Liver (tissue), 9 donors: ENCODE results near the gene HHIPL1. TPM values are rescaled to one million over a fixed set of nuclear protein-coding genes. Genes with fewer than 3 reads are reported as not detected.

ENCODE experiments used
- DNase-seq: peaks from one replicate; pipeline ENCODE4 v3.0.0-alpha.2; 2017; ENCODE audit warnings: low spot score
- H3K27ac ChIP-seq, 2 donors: one replicate each; pipeline ENCODE4 v1.7.0; 2013; ENCODE audit warnings: inconsistent platforms in 2 of 2, low read length in 2 of 2, control low read depth in 1 of 2, low read depth in 1 of 2, mild to moderate bottlenecking in 1 of 2
- H3K27me3 ChIP-seq, 4 donors: one replicate each; pipeline versions ENCODE4 v1.6.1 to v1.7.0; 2013; ENCODE audit warnings: low read length in 3 of 4, inconsistent platforms in 1 of 4, mild to moderate bottlenecking in 1 of 4, moderate library complexity in 1 of 4; ENCODE audit not compliant: control insufficient read depth in 4 of 4, insufficient read depth in 4 of 4
- H3K36me3 ChIP-seq, 4 donors: one replicate each; pipeline versions ENCODE4 v1.6.1 to v1.7.0; 2013; ENCODE audit warnings: low read length in 3 of 4, mild to moderate bottlenecking in 3 of 4, low read depth in 1 of 4, moderate library complexity in 1 of 4; ENCODE audit not compliant: control insufficient read depth in 4 of 4, insufficient read depth in 3 of 4
- H3K4me1 ChIP-seq, 4 donors: one replicate each; pipeline versions ENCODE4 v1.6.1 to v1.7.0; 2013; ENCODE audit warnings: low read length in 3 of 4, mild to moderate bottlenecking in 3 of 4, moderate library complexity in 1 of 4; ENCODE audit not compliant: control insufficient read depth in 4 of 4, insufficient read depth in 4 of 4
- H3K4me3 ChIP-seq, 3 donors: one replicate each; pipeline versions ENCODE4 v1.6.1 to v1.7.0; 2013; ENCODE audit warnings: low read length in 3 of 3, control low read depth in 1 of 3, low read depth in 1 of 3, mild to moderate bottlenecking in 1 of 3
- H3K9ac ChIP-seq, 2 donors: one replicate each; pipeline ENCODE4 v1.7.0; 2013; ENCODE audit warnings: low read length in 2 of 2, mild to moderate bottlenecking in 2 of 2, moderate library complexity in 2 of 2, control low read depth in 1 of 2, low read depth in 1 of 2
- H3K9me3 ChIP-seq, 4 donors: one replicate each; pipeline versions ENCODE4 v1.6.1 to v1.7.0; 2013; ENCODE audit warnings: low read length in 3 of 4; ENCODE audit not compliant: control insufficient read depth in 4 of 4
- ATF3 ChIP-seq: IDR thresholded peaks from 2 replicates; pipeline ENCODE4 v1.6.1; 2016; ENCODE audit warnings: antibody characterized with exemption
- CTCF ChIP-seq: fragments of 150-350 bp; IDR thresholded peaks from 2 replicates; pipeline ENCODE4 v1.5.1; 2017; ENCODE audit warnings: improper control_type of control experiment, low read depth, low read length; ENCODE audit not compliant: missing input control
- EGR1 ChIP-seq, 2 donors: IDR thresholded peaks; 2 replicates each; pipeline ENCODE4 v1.6.1; 2016 to 2018; ENCODE audit warnings: antibody characterized with exemption in 2 of 2, low read depth in 2 of 2
- FOXA1 ChIP-seq: IDR thresholded peaks from 2 replicates; pipeline ENCODE4 v1.6.1; 2016; ENCODE audit warnings: antibody characterized with exemption
- FOXA2 ChIP-seq: IDR thresholded peaks from 2 replicates; pipeline ENCODE4 v1.6.1; 2016; ENCODE audit warnings: antibody characterized with exemption
- GABPA ChIP-seq, 2 donors: IDR thresholded peaks in 1 of 2; conservative IDR thresholded peaks in 1 of 2; 2 replicates each; pipeline ENCODE4 v1.6.1; 2016; ENCODE audit warnings: antibody characterized with exemption in 2 of 2, mild to moderate bottlenecking in 1 of 2, moderate library complexity in 1 of 2
- HNF4A ChIP-seq, 2 donors: conservative IDR thresholded peaks; 2 replicates each; pipeline ENCODE4 v1.6.1; 2016; ENCODE audit warnings: antibody characterized with exemption in 2 of 2, mild to moderate bottlenecking in 2 of 2
- JUND ChIP-seq, 2 donors: IDR thresholded peaks; 2 replicates each; pipeline ENCODE4 v1.6.1; 2016; ENCODE audit warnings: antibody characterized with exemption in 2 of 2
- MAX ChIP-seq: IDR thresholded peaks from 2 replicates; pipeline ENCODE4 v1.6.1; 2016; ENCODE audit warnings: antibody characterized with exemption
- RAD21 ChIP-seq, 2 donors: IDR thresholded peaks; 2 replicates each; pipeline ENCODE4 v1.6.1; 2016; ENCODE audit warnings: antibody characterized with exemption in 2 of 2, mild to moderate bottlenecking in 2 of 2
- REST ChIP-seq: IDR thresholded peaks from 2 replicates; pipeline ENCODE4 v1.6.1; 2016; ENCODE audit warnings: antibody characterized with exemption, mild to moderate bottlenecking
- RXRA ChIP-seq, 2 donors: IDR thresholded peaks; 2 replicates each; pipeline ENCODE4 v1.6.1; 2017 to 2018; ENCODE audit warnings: antibody characterized with exemption in 2 of 2, mild to moderate bottlenecking in 1 of 2
- SP1 ChIP-seq: IDR thresholded peaks from 2 replicates; pipeline ENCODE4 v1.6.1; 2018; ENCODE audit warnings: antibody characterized with exemption, mild to moderate bottlenecking
- TAF1 ChIP-seq: conservative IDR thresholded peaks from 2 replicates; pipeline ENCODE4 v1.6.1; 2016; ENCODE audit warnings: antibody characterized with exemption, mild to moderate bottlenecking
- YY1 ChIP-seq: IDR thresholded peaks from 2 replicates; pipeline ENCODE4 v1.6.1; 2016; ENCODE audit warnings: antibody characterized with exemption, mild to moderate bottlenecking
- ZBTB33 ChIP-seq: IDR thresholded peaks from 2 replicates; pipeline ENCODE4 v1.6.1; 2016; ENCODE audit warnings: antibody characterized with exemption
- WGBS: extraction: QIAGEN DNeasy Blood & Tissue Kit; methylation state at CpG from one replicate; pipeline ENCODE4 v1.1.7; 2013; 5-methylcytosine and 5-hydroxymethylcytosine counted together
- polyA plus RNA-seq, 2 donors: library from polyadenylated mRNA; stranded (reverse) in 1 of 2; unstranded in 1 of 2; fragments of 200-250 nt in 1 of 2; fragments of >200 nt in 1 of 2; fragmentation: Nextera tagmentation in 1 of 2; extraction: Ambion mirVana in 1 of 2; gene quantifications; one replicate each; pipeline versions ENCODE4 v1.2.1 to v1.2.3, GENCODE V29; 2013 to 2015
- total RNA-seq, 2 donors: library from RNA; depleted of rRNA; stranded (reverse); fragments of >200 nt; gene quantifications; one replicate each; pipeline ENCODE4 v1.2.3, GENCODE V29; 2014
- donor health status: healthy.
- donor health status: healthy.
- donor health status: healthy.
- donor health status: healthy.
- donor health status: healthy.

HHIPL1 gene
- total and polyA plus RNA-seq, 4 donors, result 0.96 to 1.7 (median 1.0) TPM

GRCh38 chr14:99699861-99700260, 54.9 kb downstream of the HHIPL1 start:
- WGBS, result 93% methylated on average over 16 of the region's 16 CpGs
- TF ChIP-seq FOXA1 (no peak), RAD21 (IDR thresholded peaks at IDR 0.05) (no peak), ZBTB33 (no peak), YY1 (no peak), CTCF (no peak), EGR1 (IDR thresholded peaks at IDR 0.05; ENCODE audit: low read depth in 2 of 2) (no peak), MAX (no peak), REST (no peak), TAF1 (no peak), GABPA (IDR thresholded peaks at IDR 0.05 in 1 of 2, conservative IDR thresholded peaks at IDR 0.05 in 1 of 2) (no peak), RXRA (IDR thresholded peaks at IDR 0.05) (no peak), HNF4A (conservative IDR thresholded peaks at IDR 0.05) (no peak)
- DNase-seq, result no peak
- H3K4me3 ChIP-seq, result no peak overlapping the region
- H3K27ac ChIP-seq, result no peak overlapping the region
- H3K36me3 ChIP-seq, result peaks cover 0 to 3% (median 0%) of the 10 kb centered on the region in 4 donors
- no peak overlapping the region for H3K9ac ChIP-seq
- H3K4me1 ChIP-seq, result no peaks in the 10 kb centered on the region
- peaks cover 0 to 12% (median 8%) of the 10 kb centered on the region in 4 donors for H3K9me3 ChIP-seq
- H3K27me3 ChIP-seq, result no peaks in the 10 kb centered on the region

- no peak overlapping the region for H3K27ac ChIP-seq
- no peak for DNase-seq
- H3K4me3 ChIP-seq, result no peak overlapping the region
- no peaks in the 10 kb centered on the region for H3K4me1 ChIP-seq
- no peak overlapping the region for H3K9ac ChIP-seq
- H3K27me3 ChIP-seq, result no peaks in the 10 kb centered on the region
- WGBS, result 98% methylated on average over 6 of the region's 6 CpGs
- peaks cover 0 to 3% (median 0%) of the 10 kb centered on the region in 4 donors for H3K36me3 ChIP-seq
- H3K9me3 ChIP-seq, result peaks cover 0 to 12% (median 8%) of the 10 kb centered on the region in 4 donors
- no peak for TF ChIP-seq JUND (IDR thresholded peaks at IDR 0.05)
- TF ChIP-seq TAF1, result no peak
- TF ChIP-seq ATF3, result no peak
- no peak for TF ChIP-seq RXRA (IDR thresholded peaks at IDR 0.05)
- TF ChIP-seq HNF4A (conservative IDR thresholded peaks at IDR 0.05), result no peak
- TF ChIP-seq CTCF, result no peak
- TF ChIP-seq FOXA2, result no peak
- TF ChIP-seq YY1, result no peak
- TF ChIP-seq MAX, result no peak
- TF ChIP-seq SP1, result no peak
- TF ChIP-seq RAD21 (IDR thresholded peaks at IDR 0.05), result no peak
- no peak for TF ChIP-seq FOXA1
- no peak for TF ChIP-seq EGR1 (IDR thresholded peaks at IDR 0.05; ENCODE audit: low read depth in 2 of 2)
- TF ChIP-seq REST, result no peak
These were observed 55.5 kb downstream of the HHIPL1 start for GRCh38 chr14:99700379-99700778.
